ENCODE results near the gene CYLD.

- TF ChIP-seq CTCF (IDR thresholded peaks at IDR 0.05) (no peak), POLR2A (IDR thresholded peaks at IDR 0.05) (no peak)
Observed at GRCh38 chr16:50828164-50828702, 86.3 kb downstream of the CYLD start.

Data from prostate gland (tissue), 2 donors.